ENCODE results near the gene CPN1. TPM values are rescaled to one million over a fixed set of nuclear protein-coding genes. Genes with fewer than 3 reads are reported as not detected.

The CPN1 gene
- polyA plus RNA-seq, 1 experiment, result not detected

GRCh38 chr10:100027416-100027815 lies 54.3 kb downstream of the CPN1 start:
- ChIA-PET POLR2A (no interaction called here), CTCF (interaction anchor here (2.5 kb wide), 1 partner anchor 17 kb away, joined by 12 read pairs; the partner anchor contains the start of gene DNMBP)
- H3K4me3 ChIP-seq (ENCODE audit: low read depth, low read length), result no peak overlapping the region
- no peak for DNase-seq (ENCODE audit: low read depth)
- TF ChIP-seq, protein P1, sequence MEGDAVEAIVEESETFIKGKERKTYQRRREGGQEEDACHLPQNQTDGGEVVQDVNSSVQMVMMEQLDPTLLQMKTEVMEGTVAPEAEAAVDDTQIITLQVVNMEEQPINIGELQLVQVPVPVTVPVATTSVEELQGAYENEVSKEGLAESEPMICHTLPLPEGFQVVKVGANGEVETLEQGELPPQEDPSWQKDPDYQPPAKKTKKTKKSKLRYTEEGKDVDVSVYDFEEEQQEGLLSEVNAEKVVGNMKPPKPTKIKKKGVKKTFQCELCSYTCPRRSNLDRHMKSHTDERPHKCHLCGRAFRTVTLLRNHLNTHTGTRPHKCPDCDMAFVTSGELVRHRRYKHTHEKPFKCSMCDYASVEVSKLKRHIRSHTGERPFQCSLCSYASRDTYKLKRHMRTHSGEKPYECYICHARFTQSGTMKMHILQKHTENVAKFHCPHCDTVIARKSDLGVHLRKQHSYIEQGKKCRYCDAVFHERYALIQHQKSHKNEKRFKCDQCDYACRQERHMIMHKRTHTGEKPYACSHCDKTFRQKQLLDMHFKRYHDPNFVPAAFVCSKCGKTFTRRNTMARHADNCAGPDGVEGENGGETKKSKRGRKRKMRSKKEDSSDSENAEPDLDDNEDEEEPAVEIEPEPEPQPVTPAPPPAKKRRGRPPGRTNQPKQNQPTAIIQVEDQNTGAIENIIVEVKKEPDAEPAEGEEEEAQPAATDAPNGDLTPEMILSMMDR (IDR thresholded peaks at IDR 0.05; ENCODE audit: insufficient read depth, low read depth, low read length), result no peak
- no peaks in the 10 kb centered on the region for H3K27me3 ChIP-seq (ENCODE audit: control insufficient read depth, insufficient read depth, low read length)
- H3K36me3 ChIP-seq (ENCODE audit: control insufficient read depth, insufficient read depth, low read length), result no peaks in the 10 kb centered on the region

GRCh38 chr10:100025576-100025975 lies 56.1 kb downstream of the CPN1 start:
- ChIA-PET POLR2A (no interaction called here), CTCF (interaction anchor here (1.3 to 2.5 kb wide), 4 partner anchors 13 to 180 kb away, joined by 6 to 12 read pairs (median 7); partner anchors contain the start of gene DNMBP)
- Histone ChIP-seq H3K4me3 (ENCODE audit: low read depth, low read length) (no peak overlapping the region), H3K27me3 (ENCODE audit: control insufficient read depth, insufficient read depth, low read length) (no peaks in the 10 kb centered on the region), H3K36me3 (ENCODE audit: control insufficient read depth, insufficient read depth, low read length) (no peaks in the 10 kb centered on the region)
- TF ChIP-seq, protein P1 (IDR thresholded peaks at IDR 0.05; ENCODE audit: insufficient read depth, low read depth, low read length), result no peak
- DNase-seq (ENCODE audit: low read depth), result peak; percentile 17

DNA sequence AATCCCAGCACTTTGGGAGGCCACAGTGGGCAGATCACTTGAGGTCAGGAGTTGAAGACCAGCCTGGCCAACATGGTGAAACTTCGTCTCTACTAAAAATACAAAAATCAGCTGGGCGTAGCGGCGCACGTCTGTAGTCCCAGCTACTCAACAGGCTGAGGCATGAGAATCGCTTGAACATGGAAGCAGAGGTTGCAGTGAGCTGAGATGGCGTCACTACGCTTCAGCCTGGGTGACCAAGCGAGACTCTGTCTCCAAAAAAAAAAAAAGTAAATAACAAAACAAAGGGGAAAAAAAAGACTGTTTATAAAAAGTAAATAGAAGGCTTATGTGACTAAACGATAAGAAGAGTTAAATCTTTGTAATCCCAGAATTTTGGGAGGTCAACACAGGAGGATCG lies 56.9 kb downstream of the CPN1 start:
- Histone ChIP-seq H3K27me3 (ENCODE audit: control insufficient read depth, insufficient read depth, low read length) (no peaks in the 10 kb centered on the region), H3K4me3 (ENCODE audit: low read depth, low read length) (no peak overlapping the region), H3K36me3 (ENCODE audit: control insufficient read depth, insufficient read depth, low read length) (no peaks in the 10 kb centered on the region)
- TF ChIP-seq, protein P1 (IDR thresholded peaks at IDR 0.05; ENCODE audit: insufficient read depth, low read depth, low read length), result no peak
- DNase-seq (ENCODE audit: low read depth), result no peak
- CTCF ChIA-PET, result interaction anchor here (1.3 to 2.5 kb wide), 4 partner anchors 12 to 179 kb away, joined by 6 to 12 read pairs (median 7); partner anchors contain the start of gene DNMBP
- POLR2A ChIA-PET, result no interaction called here

- CTCF ChIA-PET, result interaction anchor here (1.1 to 4.5 kb wide), 4 partner anchors 13 to 176 kb away, joined by 3 to 25 read pairs (median 6); partner anchors contain the start of gene DNMBP
- H3K36me3 ChIP-seq (ENCODE audit: control insufficient read depth, insufficient read depth, low read length), result no peaks in the 10 kb centered on the region
- POLR2A ChIA-PET, result no interaction called here
- no peaks in the 10 kb centered on the region for H3K27me3 ChIP-seq (ENCODE audit: control insufficient read depth, insufficient read depth, low read length)
- DNase-seq (ENCODE audit: low read depth), result no peak
- no peak overlapping the region for H3K4me3 ChIP-seq (ENCODE audit: low read depth, low read length)
- TF ChIP-seq, protein P1 (IDR thresholded peaks at IDR 0.05; ENCODE audit: insufficient read depth, low read depth, low read length), result no peak
Measured at GRCh38 chr10:100022403-100022802, 59.3 kb downstream of the CPN1 start.

GRCh38 chr10:100021322-100021721 lies 60.3 kb downstream of the CPN1 start:
- TF ChIP-seq, protein P1 (IDR thresholded peaks at IDR 0.05; ENCODE audit: insufficient read depth, low read depth, low read length), result no peak
- H3K36me3 ChIP-seq (ENCODE audit: control insufficient read depth, insufficient read depth, low read length), result no peaks in the 10 kb centered on the region
- H3K4me3 ChIP-seq (ENCODE audit: low read depth, low read length), result no peak overlapping the region
- ChIA-PET CTCF (interaction anchor here (4.5 kb wide), 1 partner anchor 12 kb away, joined by 25 read pairs; the partner anchor contains the start of gene DNMBP), POLR2A (no interaction called here)
- no peaks in the 10 kb centered on the region for H3K27me3 ChIP-seq (ENCODE audit: control insufficient read depth, insufficient read depth, low read length)
- no peak for DNase-seq (ENCODE audit: low read depth)
